Pons (tissue), 1 donor: Measurements from ENCODE around the gene RASA1.
"Not testable (repeated sequence)": the region's sequence is repeated elsewhere in the genome, so short reads cannot be mapped to it uniquely, and the experiment has no call there.

Source experiments
- DNase-seq: peaks from one replicate; pipeline ENCODE4 v3.0.0-alpha.2; 2016; ENCODE audit warnings: low spot score

The RASA1 gene

DNA sequence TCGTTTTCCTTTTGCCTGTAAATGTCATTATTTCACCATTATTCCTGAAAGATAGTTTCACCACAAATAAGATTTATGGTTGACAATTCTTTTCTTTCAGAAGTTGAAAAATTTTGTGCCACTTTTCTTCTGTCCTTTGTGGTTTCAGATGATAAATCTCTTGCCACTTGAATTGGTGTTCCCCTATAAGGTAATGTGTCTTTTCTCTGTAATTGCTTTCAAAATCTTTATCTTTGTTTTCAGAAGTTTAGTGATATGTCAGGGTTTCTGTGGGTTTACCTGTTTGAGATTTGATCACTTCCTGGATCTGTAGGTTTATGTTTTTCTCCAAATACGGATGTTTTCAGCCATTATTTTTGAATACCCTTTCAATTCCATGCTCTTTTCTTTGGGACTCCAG, 14.6 kb downstream of the RASA1 start:
- DNase-seq: no peak

DNA sequence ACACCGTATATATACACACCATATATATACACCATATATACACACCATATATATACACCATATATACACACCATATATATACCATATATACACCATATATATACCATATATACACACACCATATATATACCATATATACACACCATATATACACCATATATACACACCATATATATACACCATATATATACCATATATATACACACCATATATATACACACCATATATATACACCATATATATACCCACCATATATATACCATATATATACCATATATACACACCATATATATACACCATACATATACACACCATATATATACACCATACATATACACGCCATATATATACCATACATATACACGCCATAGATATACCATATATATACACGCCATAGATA, 19.6 kb downstream of the RASA1 start:
- DNase-seq: not testable (repeated sequence)

GRCh38 chr5:87298692-87299362, 31.1 kb downstream of the RASA1 start:
- DNase-seq: peak; percentile 56

DNA sequence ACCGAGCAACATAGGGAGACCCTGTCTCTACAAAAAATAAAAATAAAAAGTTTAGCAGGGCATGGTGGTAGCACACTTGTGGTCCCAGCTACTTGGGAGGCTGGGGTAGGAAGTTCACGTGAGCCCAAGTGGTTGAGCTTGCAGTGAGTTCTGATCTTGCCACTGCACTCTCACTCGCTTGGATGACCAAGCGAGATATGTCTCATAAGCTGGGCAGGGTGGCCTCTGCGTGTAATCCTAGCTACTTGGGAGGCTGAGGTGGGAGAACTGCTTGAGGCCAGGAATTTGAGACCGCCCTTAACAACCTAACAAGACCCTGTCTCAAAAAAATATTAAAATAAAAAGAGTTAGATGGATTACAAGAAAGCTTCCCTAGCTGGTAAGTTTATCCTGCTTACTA, 32.5 kb downstream of the RASA1 start:
- no peak for DNase-seq

DNA sequence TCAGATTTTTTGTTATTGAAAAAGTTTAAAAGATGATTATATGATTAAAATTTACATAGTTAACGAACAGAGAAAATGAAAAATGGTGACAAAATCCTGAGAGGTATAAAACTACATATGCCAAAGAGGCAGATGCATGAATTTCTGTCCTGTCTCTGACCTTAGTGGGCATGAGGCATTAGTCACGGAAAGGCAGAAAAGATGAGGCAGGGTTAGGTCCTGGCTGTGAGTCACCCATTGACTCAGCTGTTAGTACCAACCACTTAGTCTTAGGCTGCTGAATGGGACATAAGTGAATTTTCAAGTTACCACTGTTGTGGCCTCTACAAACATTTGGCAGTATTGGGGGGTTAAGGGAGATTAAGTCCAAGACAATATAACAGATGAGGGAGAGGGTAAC, 33.1 kb downstream of the RASA1 start:
- no peak for DNase-seq

DNA sequence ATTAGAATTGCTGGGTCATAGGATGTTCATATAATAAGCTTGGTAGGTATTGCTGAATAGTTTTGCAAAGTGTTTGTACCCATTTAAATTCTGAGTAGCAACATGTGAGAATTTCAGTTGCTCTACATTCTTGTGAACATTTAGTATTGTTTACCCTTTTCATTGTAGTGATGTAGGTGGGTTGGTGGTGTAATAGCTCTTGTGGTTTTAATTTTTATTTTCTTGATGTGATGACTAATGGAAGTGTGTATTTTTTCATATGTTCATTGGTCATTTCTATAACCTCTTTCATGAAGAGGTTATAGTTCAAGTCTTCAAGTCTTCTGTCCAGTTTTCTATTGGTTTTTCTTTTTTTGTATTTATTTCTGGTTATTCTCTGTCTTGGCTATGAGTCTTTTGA, 34.4 kb downstream of the RASA1 start:
- DNase-seq: no peak

- DNase-seq: no peak
These were observed 35.6 kb downstream of the RASA1 start for GRCh38 chr5:87303324-87303723.

DNA sequence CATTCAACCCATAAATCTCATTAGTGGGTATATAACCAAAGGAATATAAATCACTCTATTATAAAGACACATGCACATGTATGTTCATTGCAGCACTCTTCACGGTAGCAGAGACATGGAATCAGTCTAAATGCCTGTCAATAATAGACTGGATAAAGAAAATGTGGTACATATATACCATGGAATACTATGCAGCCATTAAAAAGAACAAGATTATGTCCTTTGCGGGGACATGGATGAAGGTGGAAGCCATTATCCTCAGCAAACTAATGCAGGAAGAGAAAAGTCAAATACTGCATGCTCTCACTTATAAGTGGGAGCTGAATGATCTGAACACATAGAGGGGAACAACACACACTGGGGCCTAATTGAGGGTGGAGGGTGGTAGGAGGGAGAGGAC, 38.4 kb downstream of the RASA1 start:
- DNase-seq: not testable (repeated sequence)

DNA sequence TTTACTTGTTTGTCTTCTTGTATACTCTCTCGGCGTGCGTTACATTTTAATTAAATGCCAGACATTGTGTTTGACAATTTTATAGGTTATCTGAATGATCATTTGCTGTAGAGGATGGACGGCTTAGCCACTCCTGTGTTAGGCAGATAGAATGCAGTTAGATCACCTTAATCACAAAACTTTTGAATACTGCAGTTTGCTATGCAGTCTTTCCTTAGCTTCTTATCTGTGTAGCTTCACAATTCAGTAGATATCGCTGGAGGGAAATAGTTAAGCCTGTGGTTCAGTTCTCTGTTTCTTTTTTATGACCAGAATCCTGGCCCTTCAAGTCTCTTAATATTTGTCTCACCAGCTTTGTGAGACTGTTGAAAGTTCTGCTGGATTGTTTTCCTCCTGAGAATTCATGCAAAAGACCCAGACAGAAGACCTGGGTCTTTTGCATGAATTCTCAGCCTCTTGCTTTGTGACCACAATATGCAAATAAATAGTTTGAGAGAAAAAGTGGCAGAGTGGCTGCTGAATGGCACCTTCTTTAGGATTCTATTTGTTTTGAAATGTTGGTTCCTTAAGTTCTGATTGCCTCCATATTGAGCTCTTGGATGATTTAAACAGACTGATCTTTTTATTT, 40.2 kb downstream of the RASA1 start:
- no peak for DNase-seq

DNA sequence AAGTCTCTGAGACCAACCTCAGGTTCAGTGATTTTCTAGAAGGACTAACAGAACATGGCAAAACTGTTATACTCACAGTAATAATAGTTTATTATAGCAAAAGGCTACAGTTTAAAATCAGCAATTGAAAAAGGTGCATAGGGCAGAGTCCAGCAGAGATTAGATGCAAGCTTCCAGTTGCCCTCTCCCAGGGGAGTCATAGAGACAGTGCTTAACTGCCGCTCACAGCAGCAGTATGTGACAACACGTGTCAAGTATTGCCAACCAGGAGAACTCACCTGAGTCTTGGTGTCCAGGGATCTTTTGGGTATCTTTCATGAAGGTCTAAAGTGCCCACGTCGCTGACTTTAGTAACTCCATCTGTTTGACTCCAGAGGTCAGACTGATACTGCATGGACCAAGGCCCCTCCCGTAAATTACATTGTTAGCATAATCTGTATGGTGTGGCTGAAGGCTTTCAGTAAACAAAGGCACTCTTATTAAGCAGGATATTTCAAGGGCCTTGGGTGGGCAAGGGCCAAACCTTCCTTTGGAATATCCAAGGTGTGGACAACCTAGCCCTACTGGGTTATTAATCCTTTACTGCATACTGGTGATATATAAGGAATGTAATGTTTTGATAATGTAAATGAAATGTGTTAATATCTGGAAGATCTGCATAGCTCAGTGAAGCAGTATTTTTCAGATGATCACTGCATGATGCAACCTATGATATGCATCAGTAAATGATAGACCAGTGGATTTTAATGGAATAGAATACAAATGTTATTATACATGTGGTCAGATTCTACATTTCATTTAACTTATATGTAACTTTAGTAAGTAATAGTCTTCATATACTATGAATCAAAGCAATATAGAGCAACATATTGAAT, 44.0 kb downstream of the RASA1 start:
- no peak for DNase-seq

DNA sequence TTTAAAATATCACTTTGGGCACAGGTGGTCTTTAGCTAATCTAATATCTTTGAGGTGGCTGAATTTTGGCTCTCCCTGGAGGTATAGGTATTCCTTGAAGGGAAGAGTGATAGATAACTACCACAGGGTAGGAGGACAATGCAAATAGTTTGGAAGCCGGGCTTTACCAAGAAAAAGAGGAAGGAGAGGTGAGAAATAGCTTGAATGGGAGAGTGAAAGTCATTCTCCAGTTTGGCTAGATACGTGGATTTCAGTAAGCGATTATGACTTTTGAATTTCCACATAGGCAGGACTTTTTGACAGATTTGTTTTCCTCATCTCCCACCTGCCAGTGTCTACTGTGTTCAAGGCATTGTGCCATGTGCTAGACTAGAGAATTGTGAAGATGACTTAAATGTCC, 45.5 kb downstream of the RASA1 start:
- DNase-seq: no peak

GRCh38 chr5:87319469-87319868, 51.8 kb downstream of the RASA1 start:
- no peak for DNase-seq

DNA sequence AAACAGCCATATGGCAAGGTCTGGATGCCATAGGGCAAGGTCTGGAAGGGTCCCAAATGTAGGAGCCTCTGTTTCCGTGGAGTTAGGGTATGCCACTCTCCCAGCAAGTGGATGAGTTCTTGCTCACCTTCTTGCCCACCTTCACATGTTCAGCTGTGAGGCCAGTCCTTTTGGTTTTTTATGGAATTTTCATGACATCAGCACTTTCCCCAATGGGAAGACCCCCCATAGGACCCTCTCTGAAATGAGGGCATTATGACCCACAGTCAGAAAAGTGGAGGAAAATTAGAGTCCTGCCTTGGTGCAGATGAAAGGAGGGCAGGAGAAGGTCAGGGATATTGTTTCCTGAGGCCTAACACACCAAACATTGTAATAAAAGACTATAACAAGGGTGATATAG, 53.9 kb downstream of the RASA1 start:
- no peak for DNase-seq

DNA sequence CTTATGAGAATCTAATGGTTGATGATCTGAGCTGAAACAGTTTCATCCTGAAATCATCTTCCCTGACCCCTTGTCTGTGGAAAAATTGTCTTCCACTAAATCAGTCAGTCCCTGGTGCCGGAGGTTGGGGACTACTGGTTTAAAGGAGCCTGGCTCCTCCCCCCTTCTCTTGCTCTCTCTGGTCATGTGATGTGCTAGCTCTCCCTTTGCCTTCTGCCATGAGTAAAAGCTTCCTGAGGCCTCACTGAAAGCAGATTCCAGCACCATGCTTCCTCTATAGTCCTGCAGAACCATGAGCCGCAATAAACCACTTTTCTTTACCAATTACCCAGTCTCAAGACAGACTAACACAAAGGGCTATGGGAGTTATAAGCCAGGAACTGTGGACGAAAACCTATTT, 54.7 kb downstream of the RASA1 start:
- DNase-seq: no peak

DNA sequence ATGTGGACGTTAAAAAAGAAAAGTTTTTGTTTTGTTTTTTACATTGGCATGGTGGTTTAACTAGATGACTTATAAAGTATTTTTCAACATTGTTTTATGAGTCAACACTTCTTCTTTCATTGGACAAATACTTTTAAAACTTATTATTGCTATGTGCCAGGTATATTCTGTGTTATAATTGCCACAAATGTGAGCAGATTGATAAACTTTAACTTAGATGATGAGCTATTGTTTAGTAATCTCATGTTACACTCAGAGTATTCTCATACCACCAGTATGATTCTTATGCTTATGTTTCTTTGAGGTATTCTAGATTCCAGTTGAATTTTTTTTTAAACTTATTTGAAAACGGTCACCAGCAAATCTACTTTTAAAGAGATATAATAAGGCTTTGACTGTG, 60.3 kb downstream of the RASA1 start:
- no peak for DNase-seq

DNA sequence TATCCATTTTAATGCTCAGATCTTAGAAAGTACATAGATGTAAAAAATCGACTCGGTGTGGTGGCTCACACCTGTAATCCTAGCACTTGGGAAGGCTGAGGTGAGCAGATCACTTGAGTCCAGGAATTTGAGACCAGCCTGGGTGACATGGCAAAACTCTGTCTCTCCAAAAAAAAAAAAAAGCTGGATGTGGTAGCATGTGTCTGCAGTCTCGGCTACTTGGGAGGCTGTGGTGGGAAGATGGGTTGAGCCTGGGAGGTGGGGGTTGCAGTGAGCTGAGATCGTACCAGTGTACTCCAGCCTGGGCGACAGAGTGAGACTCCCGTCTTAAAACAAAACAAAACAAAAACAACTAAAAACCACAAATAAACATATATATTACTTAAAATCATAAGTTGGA, 61.4 kb downstream of the RASA1 start:
- DNase-seq: no peak

DNA sequence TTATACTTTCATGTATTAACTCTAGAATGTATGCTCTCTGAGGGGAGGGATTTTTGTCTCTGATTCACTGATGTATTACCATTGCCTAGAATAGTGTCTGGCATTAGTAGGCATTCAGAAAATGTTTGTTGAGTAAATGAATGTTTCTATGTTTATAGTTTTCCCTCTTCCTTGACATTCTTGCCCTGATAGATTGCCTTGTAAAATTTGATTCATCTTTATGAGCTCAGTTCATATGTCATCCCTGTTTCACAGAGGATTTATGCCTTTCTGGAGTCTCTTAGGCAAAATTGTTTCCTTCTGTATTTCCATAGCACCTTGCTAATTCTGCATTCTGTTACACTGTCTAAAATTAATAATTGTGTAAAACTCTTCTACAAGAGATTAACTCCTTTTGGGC, 72.3 kb downstream of the RASA1 start:
- DNase-seq: no peak

GRCh38 chr5:87340716-87341115, 73.0 kb downstream of the RASA1 start:
- peak; percentile 25 for DNase-seq

DNA sequence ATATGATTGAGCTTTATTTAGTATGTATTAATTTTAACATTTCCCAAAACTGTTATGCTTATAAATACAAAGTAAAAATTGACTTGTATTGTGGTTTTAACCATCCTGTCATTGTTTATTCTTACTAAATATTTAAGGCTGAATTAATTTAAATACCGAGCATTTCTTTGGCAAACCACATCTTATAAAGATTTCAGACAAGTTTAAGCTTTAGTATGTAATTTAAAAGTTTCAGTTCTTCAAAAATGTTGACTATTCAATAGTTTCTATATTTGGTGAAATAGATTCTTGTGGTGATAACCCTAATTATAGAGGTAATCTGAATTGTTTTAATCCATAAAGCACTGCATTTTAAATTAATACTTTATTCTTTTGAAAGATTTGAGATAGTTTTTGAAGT, 79.6 kb downstream of the RASA1 start:
- no peak for DNase-seq

DNA sequence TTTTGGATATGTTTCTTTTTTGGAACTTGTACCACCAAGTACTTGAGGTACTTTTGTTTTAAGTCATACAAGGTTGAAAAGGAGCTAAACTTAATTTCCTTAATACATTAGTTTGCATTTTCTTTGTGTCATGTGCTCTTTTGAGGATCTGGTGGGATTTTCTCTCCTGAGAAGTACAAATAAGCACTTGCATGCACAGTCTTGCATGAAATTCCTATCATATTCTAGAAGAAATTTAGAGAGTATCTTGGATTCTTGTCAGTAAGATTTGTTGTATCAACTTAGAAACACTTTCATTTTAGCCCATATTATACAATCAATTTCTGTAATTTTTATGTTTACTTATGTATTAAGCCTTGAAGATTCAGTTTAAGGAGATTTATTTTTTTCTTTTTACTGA, 80.2 kb downstream of the RASA1 start:
- no peak for DNase-seq

GRCh38 chr5:87354496-87354895, 86.8 kb downstream of the RASA1 start:
- no peak for DNase-seq

- no peak for DNase-seq
These were observed 91.4 kb downstream of the RASA1 start for GRCh38 chr5:87359106-87359505.

- DNase-seq: no peak
These were observed 92.4 kb downstream of the RASA1 start for GRCh38 chr5:87360132-87360531.
